Measurements from ENCODE around the gene CALB2. TPM values are rescaled to one million over a fixed set of nuclear protein-coding genes. Genes with fewer than 3 reads are reported as not detected.

Gene CALB2
- total RNA-seq, 1 experiment from 2014 or later = 0.85 TPM

DNA sequence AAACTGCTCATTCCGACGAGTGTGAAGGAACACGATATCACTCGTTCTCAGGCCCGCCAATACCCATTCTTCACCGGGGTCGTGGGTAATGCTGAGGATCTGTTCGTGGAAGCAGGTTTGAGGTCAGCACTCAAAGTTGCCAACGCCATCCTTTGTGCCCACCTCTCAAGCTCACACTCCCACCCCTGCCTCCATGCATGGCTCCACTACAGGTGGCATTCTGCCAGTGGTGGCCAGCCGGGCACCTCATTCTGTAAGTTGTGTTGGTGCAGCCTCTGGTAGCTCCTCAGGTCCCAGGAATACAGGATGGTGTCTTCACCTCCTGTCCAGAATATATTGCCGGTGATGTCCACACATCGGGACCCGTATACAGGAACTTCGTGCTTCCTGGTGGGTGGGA is 72.7 kb downstream of the CALB2 start:
- Histone ChIP-seq H3K27me3 (ENCODE audit: insufficient read depth, low read length) (no peaks in the 10 kb centered on the region), H3K56ac (ENCODE audit: insufficient read length, low read depth, low read length) (no peak overlapping the region), H3K23ac (ENCODE audit: insufficient read length, low read depth, low read length) (no peak overlapping the region), H2BK12ac (ENCODE audit: insufficient read length, low read depth, low read length) (no peak overlapping the region), H3K4ac (ENCODE audit: low read depth, low read length) (no peak overlapping the region), H4K5ac (ENCODE audit: insufficient read length, low read depth, low read length) (no peak overlapping the region), H4K91ac (ENCODE audit: insufficient read length, low read depth, low read length) (no peak overlapping the region), H3K27ac (ENCODE audit: insufficient read length, low read depth, low read length) (no peak overlapping the region), H3K23me2 (ENCODE audit: insufficient read length, low read depth, low read length, poor library complexity, severe bottlenecking) (no peaks in the 10 kb centered on the region), H2BK5ac (ENCODE audit: insufficient read length, low read length) (no peak overlapping the region), H2AFZ (ENCODE audit: low read length) (no peak overlapping the region), H2AK5ac (ENCODE audit: insufficient read length, low read length) (no peak overlapping the region), H4K20me1 (ENCODE audit: control insufficient read depth, insufficient read depth, insufficient read length) (no peaks in the 10 kb centered on the region), H3K4me1 (ENCODE audit: insufficient read depth, low read length) (no peaks in the 10 kb centered on the region), H2BK120ac (ENCODE audit: low read depth, low read length, poor library complexity, severe bottlenecking) (no peak overlapping the region), H4K8ac (replicated peaks; ENCODE audit: insufficient read length, low read depth, low read length) (no peak overlapping the region), H3K9me3 (ENCODE audit: control insufficient read depth, low read depth, low read length) (no peaks in the 10 kb centered on the region), H2BK20ac (ENCODE audit: low read depth, low read length, poor library complexity, severe bottlenecking) (no peak overlapping the region), H3K4me2 (ENCODE audit: insufficient read depth, insufficient read length, low read length) (no peak overlapping the region), H3K79me1 (ENCODE audit: insufficient read depth, low read depth, low read length, poor library complexity, severe bottlenecking) (no peaks in the 10 kb centered on the region), H3K18ac (ENCODE audit: insufficient read length, low read depth, low read length) (no peak overlapping the region), H3K9ac (ENCODE audit: extremely low read depth, insufficient read length, low read length) (no peak overlapping the region), H3K79me2 (ENCODE audit: insufficient read depth, low read length) (no peaks in the 10 kb centered on the region), H3K14ac (ENCODE audit: insufficient read depth, low read length) (no peak overlapping the region), H2BK15ac (ENCODE audit: low read depth, low read length) (no peak overlapping the region), H3T11ph (ENCODE audit: low read length) (no peak overlapping the region)
- Mint-ChIP-seq H3K27me3 (ENCODE audit: low read depth) (peaks cover 31% of the 10 kb centered on the region), H3K9me3 (peaks cover 0 to 4% of the 10 kb centered on the region in 2 experiments; a peak in 2 of 5 replicates), H3K27ac (no peak overlapping the region; a peak in 1 of 7 replicates), H3K36me3 (ENCODE audit: insufficient read depth in 1 of 3, low read depth in 3 of 3) (peaks cover 0 to 2% (median 0%) of the 10 kb centered on the region in 3 experiments; a peak in 1 of 7 replicates), H3K4me1 (peaks cover 8 to 10% of the 10 kb centered on the region in 2 experiments), H3K4me3 (no peak overlapping the region)
- WGBS (ENCODE audit: extremely low coverage, insufficient read length, low lambda C conversion rate) = no CpG with 5 or more reads among the region's 14 CpGs
- TF ChIP-seq, protein P1, sequence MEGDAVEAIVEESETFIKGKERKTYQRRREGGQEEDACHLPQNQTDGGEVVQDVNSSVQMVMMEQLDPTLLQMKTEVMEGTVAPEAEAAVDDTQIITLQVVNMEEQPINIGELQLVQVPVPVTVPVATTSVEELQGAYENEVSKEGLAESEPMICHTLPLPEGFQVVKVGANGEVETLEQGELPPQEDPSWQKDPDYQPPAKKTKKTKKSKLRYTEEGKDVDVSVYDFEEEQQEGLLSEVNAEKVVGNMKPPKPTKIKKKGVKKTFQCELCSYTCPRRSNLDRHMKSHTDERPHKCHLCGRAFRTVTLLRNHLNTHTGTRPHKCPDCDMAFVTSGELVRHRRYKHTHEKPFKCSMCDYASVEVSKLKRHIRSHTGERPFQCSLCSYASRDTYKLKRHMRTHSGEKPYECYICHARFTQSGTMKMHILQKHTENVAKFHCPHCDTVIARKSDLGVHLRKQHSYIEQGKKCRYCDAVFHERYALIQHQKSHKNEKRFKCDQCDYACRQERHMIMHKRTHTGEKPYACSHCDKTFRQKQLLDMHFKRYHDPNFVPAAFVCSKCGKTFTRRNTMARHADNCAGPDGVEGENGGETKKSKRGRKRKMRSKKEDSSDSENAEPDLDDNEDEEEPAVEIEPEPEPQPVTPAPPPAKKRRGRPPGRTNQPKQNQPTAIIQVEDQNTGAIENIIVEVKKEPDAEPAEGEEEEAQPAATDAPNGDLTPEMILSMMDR (conservative IDR thresholded peaks at IDR 0.05) = no peak
- DNase-seq = no peak
